ENCODE data around the gene COLEC11. TPM values are rescaled to one million over a fixed set of nuclear protein-coding genes. Genes with fewer than 3 reads are reported as not detected.

The COLEC11 gene
- total RNA-seq, 4 donors from 2014 or later: 2.8 to 20.5 (median 9.1) TPM

GRCh38 chr2:3661149-3661660, 66.3 kb downstream of the COLEC11 start:
- Histone ChIP-seq H3K9me3 (no peaks in the 10 kb centered on the region), H3K27ac (no peak overlapping the region), H3K4me3 (replicated peaks in 1 of 3) (no peak overlapping the region), H3K36me3 (no peaks in the 10 kb centered on the region), H3K27me3 (no peaks in the 10 kb centered on the region), H3K4me1 (peaks cover 0 to 7% of the 10 kb centered on the region in 2 donors)
- intact Hi-C loops (cut with DNase I): no loop called here
- 96 to 98% methylated on average over 3 of the region's 3 CpGs for WGBS, 2 donors
- TF ChIP-seq POLR2A (IDR thresholded peaks at IDR 0.05): no peak
- TF ChIP-seq CTCF (IDR thresholded peaks at IDR 0.05): no peak
- no peak for DNase-seq

GRCh38 chr2:3662239-3662638, 67.3 kb downstream of the COLEC11 start:
- H3K4me3 ChIP-seq (replicated peaks in 1 of 3): no peak overlapping the region
- TF ChIP-seq CTCF (IDR thresholded peaks at IDR 0.05): no peak
- no peak for TF ChIP-seq POLR2A (IDR thresholded peaks at IDR 0.05)
- no peak overlapping the region for H3K27ac ChIP-seq
- no peaks in the 10 kb centered on the region for H3K9me3 ChIP-seq
- no peaks in the 10 kb centered on the region for H3K36me3 ChIP-seq
- H3K27me3 ChIP-seq: no peaks in the 10 kb centered on the region
- WGBS, 2 donors: 80 to 96% methylated on average over 5 to 6 of the region's 6 CpGs
- intact Hi-C loops (cut with DNase I): no loop called here
- no peak for DNase-seq
- H3K4me1 ChIP-seq: peaks cover 0 to 7% of the 10 kb centered on the region in 2 donors

- no peak overlapping the region for H3K27ac ChIP-seq
- WGBS, 2 donors: 43 to 70% methylated on average over 3 of the region's 3 CpGs
- H3K9me3 ChIP-seq: no peaks in the 10 kb centered on the region
- TF ChIP-seq POLR2A (IDR thresholded peaks at IDR 0.05) (no peak), CTCF (IDR thresholded peaks at IDR 0.05) (no peak)
- intact Hi-C loops (cut with DNase I): no loop called here
- no peak overlapping the region for H3K4me3 ChIP-seq (replicated peaks in 1 of 3)
- no peak for DNase-seq
- peaks cover 0 to 5% of the 10 kb centered on the region in 2 donors for H3K4me1 ChIP-seq
- H3K36me3 ChIP-seq: no peaks in the 10 kb centered on the region
- no peaks in the 10 kb centered on the region for H3K27me3 ChIP-seq
Observed at GRCh38 chr2:3664118-3664517, 69.2 kb downstream of the COLEC11 start.

GRCh38 chr2:3664925-3665324, 70.0 kb downstream of the COLEC11 start:
- 87 to 89% methylated on average over 8 of the region's 8 CpGs for WGBS, 2 donors
- TF ChIP-seq POLR2A (IDR thresholded peaks at IDR 0.05): no peak
- H3K9me3 ChIP-seq: no peaks in the 10 kb centered on the region
- no peak overlapping the region for H3K4me3 ChIP-seq (replicated peaks in 1 of 3)
- no peaks in the 10 kb centered on the region for H3K27me3 ChIP-seq
- no peak overlapping the region for H3K27ac ChIP-seq
- no peaks in the 10 kb centered on the region for H3K36me3 ChIP-seq
- H3K4me1 ChIP-seq: no peaks in the 10 kb centered on the region
- intact Hi-C loops (cut with DNase I): no loop called here
- no peak for DNase-seq

GRCh38 chr2:3665886-3666612, 71.1 kb downstream of the COLEC11 start:
- no peak overlapping the region for H3K4me3 ChIP-seq (replicated peaks in 1 of 3)
- no peaks in the 10 kb centered on the region for H3K27me3 ChIP-seq
- intact Hi-C loops (cut with DNase I): no loop called here
- TF ChIP-seq POLR2A (IDR thresholded peaks at IDR 0.05) (no peak), CTCF (IDR thresholded peaks at IDR 0.05) (no peak)
- H3K4me1 ChIP-seq: no peaks in the 10 kb centered on the region
- no peaks in the 10 kb centered on the region for H3K9me3 ChIP-seq
- no peaks in the 10 kb centered on the region for H3K36me3 ChIP-seq
- DNase-seq: no peak
- H3K27ac ChIP-seq: no peak overlapping the region
- WGBS, 2 donors: 89 to 90% methylated on average over 12 to 16 of the region's 16 CpGs
